T-helper 2 cell treated with Interferon-gamma antibody and Interleukin-4, amounts not matched to agents 5 μg/mL and 100 μg/mL, for 36 hours (primary cell): ENCODE data around the gene PLAGL2.
"Not testable (repeated sequence)": the region's sequence is repeated elsewhere in the genome, so short reads cannot be mapped to it uniquely, and the experiment has no call there.

ENCODE experiments used
- DNase-seq: peaks from one replicate; pipeline ENCODE4 v3.0.0; 2021; ENCODE audit warnings: low spot score
- H3K27ac Mint-ChIP-seq: one replicate; pipeline ENCODE4 v1.8.0; 2021; ENCODE audit warnings: mild to moderate bottlenecking, mixed read lengths
- H3K27me3 Mint-ChIP-seq: one replicate; pipeline ENCODE4 v1.8.0; 2021; ENCODE audit warnings: low read depth, mixed read lengths
- H3K36me3 Mint-ChIP-seq: one replicate; pipeline ENCODE4 v1.8.0; 2021; ENCODE audit warnings: low read depth, mixed read lengths
- H3K4me1 Mint-ChIP-seq: one replicate; pipeline ENCODE4 v1.8.0; 2021; ENCODE audit warnings: low read depth, mixed read lengths
- H3K4me3 Mint-ChIP-seq: one replicate; pipeline ENCODE4 v1.8.0; 2022; ENCODE audit warnings: mild to moderate bottlenecking, moderate library complexity, mixed read lengths
- H3K9me3 Mint-ChIP-seq: one replicate; pipeline ENCODE4 v1.8.0; 2021; ENCODE audit warnings: mixed read lengths

The PLAGL2 gene

DNA sequence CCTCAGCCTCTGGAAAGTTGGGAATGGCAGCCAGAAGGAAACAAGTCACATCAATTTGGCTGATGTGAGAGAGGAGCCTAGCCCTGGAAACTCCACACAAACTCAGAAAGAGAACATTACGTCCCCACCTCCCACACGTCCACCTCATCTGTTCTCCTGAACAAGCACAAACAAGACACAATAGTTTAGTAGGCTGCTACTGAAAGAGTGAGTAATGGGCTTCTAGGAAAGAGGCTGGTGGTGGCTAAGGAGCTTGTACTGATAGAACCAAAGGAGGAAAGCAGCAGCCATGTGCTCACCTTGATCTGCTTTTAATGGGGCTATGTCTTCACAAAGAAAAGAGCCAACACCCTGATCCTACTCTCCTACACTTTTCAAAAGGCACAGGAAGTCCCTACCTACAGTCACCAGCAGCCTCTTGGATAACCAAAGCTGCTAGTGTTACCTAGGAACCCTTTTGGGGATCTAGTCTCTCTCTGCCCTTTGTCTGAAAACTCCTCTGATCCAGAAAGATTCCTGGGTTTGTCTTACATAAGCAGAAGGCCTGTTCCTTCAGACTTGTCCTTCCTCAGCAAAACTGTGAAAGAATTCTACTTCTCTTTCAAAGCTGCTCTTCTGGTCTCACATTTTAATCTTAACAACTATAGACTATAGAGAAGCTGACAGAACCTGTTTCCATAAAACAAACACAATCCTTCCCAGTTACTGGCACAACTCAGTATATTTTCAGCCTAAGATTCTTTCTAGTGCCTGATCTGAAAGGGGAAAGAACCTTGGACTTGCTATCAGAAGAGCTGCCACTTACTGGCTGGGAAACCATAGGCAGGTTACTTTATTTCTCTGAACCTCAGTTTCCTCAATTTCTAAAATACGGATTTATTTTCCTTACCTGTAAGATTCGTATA is 3.1 kb downstream of the PLAGL2 start:
- peak overlapping the region; percentile 84 for H3K27ac Mint-ChIP-seq
- H3K36me3 Mint-ChIP-seq, result peaks cover 29% of the 10 kb centered on the region
- peak; percentile 88 for DNase-seq
- H3K4me3 Mint-ChIP-seq, result peak overlapping the region; percentile 98
- no peaks in the 10 kb centered on the region for H3K27me3 Mint-ChIP-seq
- peaks cover 48% of the 10 kb centered on the region for H3K4me1 Mint-ChIP-seq
- H3K9me3 Mint-ChIP-seq, result no peaks in the 10 kb centered on the region

DNA sequence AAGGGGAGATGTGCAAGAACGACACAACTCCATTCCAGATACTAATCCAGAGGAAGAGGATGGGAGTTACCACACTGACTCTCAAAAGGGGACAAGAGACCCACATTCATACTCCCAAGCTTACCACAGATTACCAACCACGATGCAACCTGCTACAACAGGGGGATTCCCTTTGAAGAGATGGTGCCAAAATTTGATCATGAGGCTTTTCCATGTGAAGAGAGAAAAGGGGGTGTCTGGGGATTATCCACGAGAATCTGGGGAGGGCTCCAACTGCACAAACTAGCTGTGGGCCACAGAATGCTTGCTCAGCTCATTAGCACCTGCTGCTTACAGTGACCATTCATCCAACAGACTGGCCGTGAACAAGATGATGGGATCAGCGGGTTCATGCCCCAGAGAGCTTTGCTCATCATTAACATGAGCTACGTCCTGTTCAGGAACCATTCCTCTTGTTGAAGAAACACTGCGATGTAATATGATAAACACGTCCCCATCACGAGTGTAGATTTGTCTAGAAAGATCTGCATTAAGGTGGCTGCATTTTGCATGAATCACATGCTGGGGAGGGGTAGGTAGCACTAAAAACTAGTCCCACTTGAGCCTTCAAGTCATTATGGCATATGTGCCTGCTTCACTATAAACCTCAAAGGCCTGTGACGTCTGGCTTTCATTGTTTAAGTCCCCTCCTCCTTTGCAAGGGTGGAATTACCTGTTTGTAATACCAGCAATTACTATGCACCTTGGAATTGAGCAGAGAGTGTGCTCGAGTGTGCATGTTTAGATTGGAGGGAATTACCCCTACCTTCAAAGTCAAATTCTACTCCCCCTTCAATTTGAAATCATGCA is 4.0 kb downstream of the PLAGL2 start:
- Mint-ChIP-seq H3K4me1 (peaks cover 46% of the 10 kb centered on the region), H3K27me3 (no peaks in the 10 kb centered on the region), H3K36me3 (peaks cover 34% of the 10 kb centered on the region), H3K27ac (peak overlapping the region; percentile 84), H3K4me3 (peak overlapping the region; percentile 68), H3K9me3 (no peaks in the 10 kb centered on the region)
- peak; percentile 59 for DNase-seq

DNA sequence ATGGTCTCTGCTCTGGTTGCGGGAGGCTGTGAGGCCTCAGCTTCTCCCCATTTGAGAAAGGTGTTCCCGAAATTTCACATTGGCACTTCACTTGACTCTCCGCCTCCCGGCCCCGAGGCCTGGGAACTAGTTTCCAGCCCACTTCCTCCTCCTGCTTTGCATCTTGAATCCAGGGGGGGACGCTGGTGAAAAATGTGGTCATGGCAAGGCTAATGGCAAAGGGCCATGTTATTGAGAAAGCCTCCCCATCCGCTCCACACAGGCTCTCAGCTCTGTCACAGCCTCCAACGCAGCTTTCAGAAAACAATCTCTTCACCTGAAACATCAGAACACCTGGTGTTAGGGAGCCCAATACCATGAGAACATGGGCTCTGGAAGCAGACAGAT is 5.6 kb downstream of the PLAGL2 start:
- Mint-ChIP-seq H3K27ac (no peak overlapping the region), H3K4me1 (peaks cover 43% of the 10 kb centered on the region), H3K27me3 (no peaks in the 10 kb centered on the region), H3K4me3 (no peak overlapping the region), H3K9me3 (no peaks in the 10 kb centered on the region), H3K36me3 (peaks cover 44% of the 10 kb centered on the region)
- no peak for DNase-seq

DNA sequence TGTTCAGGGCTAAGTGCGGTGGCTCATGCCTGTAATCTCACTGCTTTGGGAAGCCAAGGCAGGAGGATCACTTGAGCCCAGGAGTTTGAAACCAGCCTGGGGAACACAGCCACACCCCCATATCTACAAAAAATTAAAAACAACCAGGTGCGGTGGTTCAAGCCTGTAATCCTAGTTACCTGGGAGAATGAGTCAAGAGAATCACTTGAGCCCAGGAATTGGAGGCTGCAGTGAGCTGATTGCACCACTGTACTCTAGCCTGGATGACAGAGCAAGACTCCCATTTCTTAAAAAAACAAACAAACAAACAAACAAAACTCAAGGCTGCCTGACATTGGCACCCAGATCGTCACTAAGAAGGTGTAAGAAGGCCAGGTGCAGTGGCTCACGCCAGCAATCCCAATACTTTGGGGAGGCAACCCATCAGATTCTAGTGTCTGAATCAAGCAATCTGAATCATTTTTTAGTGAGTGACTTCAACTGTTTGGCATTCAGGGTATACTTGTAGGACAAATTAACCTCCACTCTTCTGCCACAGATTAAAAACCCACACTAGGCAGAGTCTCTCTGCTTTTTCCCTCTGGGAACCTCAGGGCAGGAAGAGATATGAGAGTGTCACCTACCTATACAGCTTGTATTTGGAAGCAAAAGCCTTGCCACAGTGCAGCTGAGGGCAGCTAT is 6.1 kb downstream of the PLAGL2 start:
- no peak for DNase-seq
- Mint-ChIP-seq H3K4me3 (no peak overlapping the region), H3K36me3 (peaks cover 45% of the 10 kb centered on the region), H3K9me3 (no peaks in the 10 kb centered on the region), H3K27ac (no peak overlapping the region), H3K4me1 (peaks cover 40% of the 10 kb centered on the region), H3K27me3 (no peaks in the 10 kb centered on the region)

DNA sequence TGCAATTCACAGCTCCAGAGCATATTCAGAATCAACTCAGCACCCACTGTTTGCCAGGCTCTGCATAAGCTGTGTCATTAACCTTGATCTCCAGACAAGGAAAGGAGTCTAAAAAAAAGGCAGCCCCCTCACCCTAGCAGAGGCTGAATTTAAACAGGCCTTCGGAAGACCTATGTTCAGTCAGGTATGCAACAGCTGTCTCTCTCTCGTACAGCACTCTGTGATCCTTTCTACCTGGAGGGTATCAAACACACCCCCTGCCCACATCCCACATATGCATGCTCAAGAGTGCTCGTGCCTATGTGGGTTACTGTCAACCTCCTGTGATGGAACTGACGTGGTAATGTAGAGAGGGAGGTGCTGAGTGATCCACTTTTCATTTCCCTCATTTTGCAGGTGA is 8.5 kb downstream of the PLAGL2 start:
- Mint-ChIP-seq H3K4me3 (no peak overlapping the region), H3K36me3 (peaks cover 57% of the 10 kb centered on the region), H3K27me3 (no peaks in the 10 kb centered on the region), H3K27ac (no peak overlapping the region), H3K4me1 (peaks cover 19% of the 10 kb centered on the region), H3K9me3 (no peaks in the 10 kb centered on the region)
- DNase-seq, result no peak

DNA sequence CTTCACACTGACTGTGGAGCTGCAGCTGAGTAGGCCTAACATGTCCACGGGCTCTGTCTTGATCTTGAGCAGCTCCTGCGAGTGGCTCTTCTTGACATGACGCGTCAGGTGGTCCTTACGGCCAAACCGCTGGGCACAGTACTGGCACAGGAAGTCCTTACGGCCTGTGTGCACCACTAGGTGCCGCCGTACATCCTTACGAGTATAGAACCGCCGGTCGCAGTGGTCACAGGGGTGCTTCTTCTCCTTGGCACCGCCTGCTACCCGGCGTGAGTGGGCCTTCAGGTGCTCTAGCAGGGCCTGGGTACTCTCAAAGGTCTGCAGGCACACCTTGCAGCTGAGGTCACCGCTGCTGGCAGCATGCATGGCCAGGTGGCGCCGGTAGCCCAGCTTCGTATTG is 10.4 kb downstream of the PLAGL2 start:
- H3K27me3 Mint-ChIP-seq, H3K9me3 Mint-ChIP-seq, H3K4me3 Mint-ChIP-seq, DNase-seq, H3K4me1 Mint-ChIP-seq, H3K27ac Mint-ChIP-seq: not testable (repeated sequence)
- peaks cover 56% of the 10 kb centered on the region for H3K36me3 Mint-ChIP-seq

DNA sequence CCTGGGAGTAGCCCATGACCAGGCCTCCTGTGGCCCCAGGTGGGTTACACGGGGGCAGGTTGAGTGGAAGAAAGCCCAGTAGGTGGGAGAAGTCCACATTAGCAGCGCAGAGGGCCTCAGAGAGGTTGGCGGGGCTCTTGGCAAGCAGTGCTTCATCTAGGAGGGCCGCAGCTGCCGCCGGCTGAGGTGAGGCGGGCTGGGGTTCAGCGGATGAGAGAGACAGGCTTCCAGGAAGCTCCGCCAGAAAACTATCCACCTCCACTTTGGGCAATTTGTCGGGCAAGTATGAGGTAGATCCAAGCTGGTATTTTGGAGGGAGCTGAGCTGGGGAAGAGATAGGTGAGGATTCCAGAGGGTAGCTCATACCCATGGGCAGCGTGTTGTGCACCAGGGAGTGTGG is 10.9 kb downstream of the PLAGL2 start:
- H3K36me3 Mint-ChIP-seq, result peaks cover 56% of the 10 kb centered on the region
- not testable (repeated sequence) for H3K27me3 Mint-ChIP-seq, H3K9me3 Mint-ChIP-seq, H3K4me3 Mint-ChIP-seq, DNase-seq, H3K27ac Mint-ChIP-seq, H3K4me1 Mint-ChIP-seq

DNA sequence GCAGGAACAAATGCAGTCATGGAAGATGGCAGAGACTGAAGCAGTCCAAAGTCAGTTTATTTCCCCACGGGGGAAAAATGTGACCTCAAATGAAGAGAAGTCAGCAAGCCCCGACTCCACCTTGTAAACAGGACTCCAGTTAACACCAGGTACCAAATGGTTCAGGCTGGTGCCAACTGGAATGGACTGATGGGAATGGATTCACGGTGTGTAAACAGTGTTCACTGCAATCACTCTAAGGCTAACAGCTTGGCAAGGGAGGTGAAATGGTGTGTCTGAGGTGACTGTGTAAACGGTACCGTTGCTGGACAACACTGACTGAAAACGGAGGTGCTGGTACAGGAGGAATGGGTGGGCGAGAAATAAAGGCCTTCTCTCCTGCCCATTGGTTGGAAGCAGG is 12.0 kb downstream of the PLAGL2 start:
- peaks cover 52% of the 10 kb centered on the region for H3K36me3 Mint-ChIP-seq
- no peak overlapping the region for H3K27ac Mint-ChIP-seq

DNA sequence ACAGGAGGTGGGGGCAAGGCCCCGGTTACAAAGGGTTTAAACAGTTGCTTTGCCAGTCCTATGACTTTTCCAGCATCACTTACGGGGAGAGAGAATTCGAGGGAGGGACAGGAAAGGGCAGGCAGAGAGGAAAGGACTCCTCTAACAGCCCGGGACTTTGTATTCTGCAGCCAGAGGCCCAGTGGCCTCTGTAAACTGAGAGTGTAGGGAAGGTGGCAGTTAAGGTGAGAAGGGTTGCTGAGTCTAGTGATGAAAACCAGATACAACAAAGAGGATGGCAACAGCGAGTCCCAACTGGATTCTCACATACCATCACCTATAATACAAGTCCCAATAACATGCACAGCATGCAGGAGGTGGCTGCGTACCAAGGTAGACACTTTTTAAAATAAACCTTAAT is 13.5 kb downstream of the PLAGL2 start:
- peak overlapping the region; percentile 14 for H3K27ac Mint-ChIP-seq
- no peak overlapping the region for H3K4me3 Mint-ChIP-seq
- H3K9me3 Mint-ChIP-seq, result no peaks in the 10 kb centered on the region
- no peak for DNase-seq
- peaks cover 42% of the 10 kb centered on the region for H3K36me3 Mint-ChIP-seq
- peaks cover 3% of the 10 kb centered on the region for H3K4me1 Mint-ChIP-seq
- no peaks in the 10 kb centered on the region for H3K27me3 Mint-ChIP-seq

More for the DNA sequence above, 12.0 kb downstream of the PLAGL2 start:
- Mint-ChIP-seq H3K4me1 (peaks cover 5% of the 10 kb centered on the region), H3K4me3 (no peak overlapping the region), H3K9me3 (no peaks in the 10 kb centered on the region), H3K27me3 (no peaks in the 10 kb centered on the region)
- DNase-seq, result no peak

DNA sequence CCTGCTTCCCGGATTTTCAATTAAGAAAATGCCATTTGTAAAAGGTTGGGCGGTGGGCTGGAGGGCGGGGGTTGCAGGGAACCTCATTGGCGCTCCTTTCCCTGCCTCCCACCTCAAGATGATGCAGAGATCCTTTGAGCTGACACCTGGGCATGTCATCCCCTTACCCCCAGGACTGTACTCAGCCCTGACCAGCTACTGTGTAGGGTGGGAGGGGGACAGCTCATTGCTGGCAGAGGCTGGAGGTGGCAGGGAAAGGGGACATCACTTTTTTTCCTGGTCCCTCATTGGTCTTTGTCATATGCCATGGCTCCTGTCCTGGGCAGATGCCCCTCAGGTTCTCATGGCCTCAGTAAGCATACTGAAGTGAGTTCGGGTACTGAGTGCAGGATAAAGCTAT is 14.2 kb downstream of the PLAGL2 start:
- not testable (repeated sequence) for H3K9me3 Mint-ChIP-seq, H3K4me1 Mint-ChIP-seq, H3K4me3 Mint-ChIP-seq, DNase-seq, H3K27me3 Mint-ChIP-seq, H3K27ac Mint-ChIP-seq
- H3K36me3 Mint-ChIP-seq, result peaks cover 39% of the 10 kb centered on the region

DNA sequence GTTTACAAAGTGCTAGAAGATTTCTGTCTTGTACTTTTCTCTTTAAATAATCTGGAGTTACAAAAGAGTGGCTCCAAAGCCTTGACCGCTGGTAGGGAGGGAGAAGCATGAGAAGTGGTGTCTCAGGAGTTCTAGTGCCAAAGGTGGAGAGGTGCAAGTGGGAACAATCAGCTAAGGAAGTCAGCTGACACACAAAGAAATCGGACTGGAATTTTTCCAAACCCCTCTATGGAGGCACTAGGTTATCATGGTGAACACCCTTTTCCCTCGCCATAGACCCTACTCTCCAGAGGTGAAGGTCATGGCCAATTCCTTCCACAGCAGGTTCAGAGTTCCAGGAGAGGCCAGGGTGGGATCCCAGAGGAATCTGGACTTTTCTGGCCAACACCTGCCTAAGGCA is 14.8 kb downstream of the PLAGL2 start:
- no peak for DNase-seq
- Mint-ChIP-seq H3K4me1 (peaks cover 3% of the 10 kb centered on the region), H3K27me3 (no peaks in the 10 kb centered on the region), H3K27ac (no peak overlapping the region), H3K9me3 (no peaks in the 10 kb centered on the region), H3K36me3 (peaks cover 37% of the 10 kb centered on the region), H3K4me3 (no peak overlapping the region)

DNA sequence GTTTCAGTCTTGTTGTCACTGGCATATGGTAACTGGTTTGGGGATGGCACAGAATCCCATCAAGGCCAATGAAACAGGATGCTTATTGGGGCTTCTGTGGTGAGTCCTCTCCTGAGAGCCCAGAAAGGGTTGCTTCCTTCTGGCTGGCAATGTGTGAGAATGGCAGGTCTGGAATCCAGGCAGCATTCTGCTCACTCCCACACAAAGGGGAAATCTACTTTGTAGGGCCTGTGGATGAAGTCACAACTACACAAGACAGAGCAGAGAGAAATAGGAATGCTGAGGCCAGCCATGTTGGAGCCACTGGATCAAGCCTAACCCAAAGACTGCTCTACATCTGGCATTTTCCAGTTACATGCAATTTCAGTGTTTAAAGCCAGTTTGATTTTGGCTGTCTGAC is 15.7 kb downstream of the PLAGL2 start:
- no peak overlapping the region for H3K4me3 Mint-ChIP-seq
- no peak for DNase-seq
- no peaks in the 10 kb centered on the region for H3K9me3 Mint-ChIP-seq
- peaks cover 3% of the 10 kb centered on the region for H3K4me1 Mint-ChIP-seq
- no peaks in the 10 kb centered on the region for H3K27me3 Mint-ChIP-seq
- peaks cover 29% of the 10 kb centered on the region for H3K36me3 Mint-ChIP-seq
- H3K27ac Mint-ChIP-seq, result no peak overlapping the region

DNA sequence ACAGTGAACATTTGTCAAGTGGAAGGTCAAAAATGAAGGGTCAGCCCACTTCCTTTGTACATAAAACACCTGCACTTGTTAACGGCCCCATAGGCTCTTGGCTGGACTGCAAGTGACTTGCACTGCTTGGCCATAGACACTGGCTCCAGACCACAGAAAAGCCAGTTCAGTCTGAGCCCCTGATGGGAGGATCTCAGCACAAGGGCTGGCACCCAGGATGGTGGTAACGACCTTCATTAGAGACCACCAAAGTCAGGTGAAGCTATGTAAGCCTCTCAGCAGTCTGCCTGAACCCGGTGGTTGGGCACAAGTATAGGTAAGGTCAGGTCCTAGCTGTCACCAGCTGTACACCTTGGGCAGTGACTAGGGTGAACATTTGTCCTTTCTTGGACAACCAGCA is 16.1 kb downstream of the PLAGL2 start:
- no peak overlapping the region for H3K27ac Mint-ChIP-seq

More for the DNA sequence above, 16.1 kb downstream of the PLAGL2 start:
- H3K4me3 Mint-ChIP-seq, result no peak overlapping the region
- peaks cover 28% of the 10 kb centered on the region for H3K36me3 Mint-ChIP-seq
- no peaks in the 10 kb centered on the region for H3K9me3 Mint-ChIP-seq
- DNase-seq, result no peak
- peaks cover 3% of the 10 kb centered on the region for H3K4me1 Mint-ChIP-seq
- no peaks in the 10 kb centered on the region for H3K27me3 Mint-ChIP-seq
